HepG2 (cell line): ENCODE measurements around the gene CYBC1. TPM values are rescaled to one million over a fixed set of nuclear protein-coding genes. Genes with fewer than 3 reads are reported as not detected.
A peak's percentile ranks its signal among the peaks of the same experiment; 100 is the strongest.

ENCODE experiments used
- BORCS8-MEF2B ChIP-seq: sonication (generic); formaldehyde crosslinking; IDR thresholded peaks from 2 replicates; pipeline ENCODE4 v1.8.0; 2022; ENCODE audit warnings: mild to moderate bottlenecking, missing genetic modification reagents
- GZF1 ChIP-seq: sonication (generic); formaldehyde crosslinking; IDR thresholded peaks from 2 replicates; pipeline ENCODE4 v1.5.1; 2020; ENCODE audit warnings: mild to moderate bottlenecking, missing genetic modification reagents
- HDAC6 ChIP-seq: fragments of 200-600 bp; sonication (generic); IDR thresholded peaks from 2 replicates; pipeline ENCODE4 v1.7.0; 2017; ENCODE audit warnings: mild to moderate bottlenecking, antibody characterized with exemption, low read length, low read depth
- HNF4A ChIP-seq: sonication (generic); formaldehyde crosslinking; IDR thresholded peaks from 2 replicates; pipeline ENCODE4 v1.4.0; 2020; ENCODE audit warnings: missing genetic modification reagents
- HOXD1 ChIP-seq: sonication (generic); formaldehyde crosslinking; IDR thresholded peaks from 2 replicates; pipeline ENCODE4 v1.5.0; 2020; ENCODE audit warnings: missing genetic modification reagents
- KLF16 ChIP-seq, 2 experiments: sonication (generic) in 1 of 2; formaldehyde crosslinking in 1 of 2; IDR thresholded peaks; 2 replicates each; pipeline versions ENCODE4 v1.6.1 to v1.8.0; 2016 to 2023; ENCODE audit warnings: missing genetic modification reagents in 2 of 2, missing compliant biosample characterization in 1 of 2
- NONO ChIP-seq, 2 experiments: fragments of 450-650 bp in 1 of 2; sonication (generic) in 1 of 2; formaldehyde crosslinking in 1 of 2; IDR thresholded peaks in 1 of 2; conservative IDR thresholded peaks in 1 of 2; 2 replicates each; pipeline versions ENCODE4 v1.6.1 to v1.8.0; 2017 to 2022; ENCODE audit warnings: mild to moderate bottlenecking in 1 of 2, missing genetic modification reagents in 1 of 2, moderate library complexity in 1 of 2
- XBP1 ChIP-seq: sonication (generic); formaldehyde crosslinking; IDR thresholded peaks from 2 replicates; pipeline ENCODE4 v1.5.0; 2020; ENCODE audit warnings: missing genetic modification reagents
- ZFYVE20 ChIP-seq: sonication (generic); formaldehyde crosslinking; IDR thresholded peaks from 2 replicates; pipeline ENCODE4 v1.8.0; 2023; ENCODE audit warnings: low read depth, mild to moderate bottlenecking, moderate library complexity, missing genetic modification reagents, borderline replicate concordance
- ZNF225 ChIP-seq: sonication (generic); formaldehyde crosslinking; IDR thresholded peaks from 2 replicates; pipeline ENCODE4 v1.4.0; 2020; ENCODE audit warnings: mild to moderate bottlenecking, missing genetic modification reagents
- ZNF232 ChIP-seq: sonication (generic); formaldehyde crosslinking; IDR thresholded peaks from 2 replicates; pipeline ENCODE4 v1.4.0; 2020; ENCODE audit warnings: missing genetic modification reagents, borderline replicate concordance
- ZNF451 ChIP-seq: sonication (generic); formaldehyde crosslinking; IDR thresholded peaks from 2 replicates; pipeline ENCODE4 v1.5.0; 2020; ENCODE audit warnings: mild to moderate bottlenecking, missing genetic modification reagents
- ZNF562 ChIP-seq: sonication (generic); formaldehyde crosslinking; IDR thresholded peaks from 2 replicates; pipeline ENCODE4 v1.8.0; 2022; ENCODE audit warnings: missing genetic modification reagents, borderline replicate concordance
- ZNF678 ChIP-seq: sonication (generic); formaldehyde crosslinking; IDR thresholded peaks from 2 replicates; pipeline ENCODE4 v1.4.0; 2020; ENCODE audit warnings: mild to moderate bottlenecking, missing genetic modification reagents
- polyA plus RNA-seq, 8 experiments: library from polyadenylated mRNA; depleted of rRNA in 3 of 8; stranded (reverse) in 7 of 8; unstranded in 1 of 8; fragments of >200 nt; fragmentation: Illumina TruSeq in 4 of 8; extraction: Trizol in 4 of 8; gene quantifications; 2 replicates each; pipeline versions ENCODE4 v1.2.1 to v1.2.3, GENCODE V29; 2011 to 2016; ENCODE audit warnings: low read depth in 4 of 8, missing spikeins in 1 of 8, mixed read lengths in 1 of 8; ENCODE audit not compliant: insufficient read depth in 1 of 8
- total RNA-seq, 5 experiments: library from RNA; depleted of rRNA; stranded (reverse); fragments of >200 nt; fragmentation: Illumina TruSeq; extraction: Trizol; gene quantifications; 2 replicates each; pipeline ENCODE4 v1.2.3, GENCODE V29; 2016; ENCODE audit warnings: low read depth in 1 of 5
- TF ChIP-seq, protein P1 (sequence below): sonication (generic); formaldehyde crosslinking; IDR thresholded peaks from 2 replicates; pipeline ENCODE4 v1.8.1; 2023; ENCODE audit warnings: mild to moderate bottlenecking, moderate library complexity, missing genetic modification reagents
- TF ChIP-seq, protein P2 (sequence below): IDR thresholded peaks from 2 replicates; pipeline ENCODE4 v1.6.1; 2012; ENCODE audit warnings: inconsistent platforms
- TF ChIP-seq, protein P3 (sequence below): sonication (generic); formaldehyde crosslinking; IDR thresholded peaks from 2 replicates; pipeline ENCODE4 v1.4.0; 2020; ENCODE audit warnings: missing genetic modification reagents, borderline replicate concordance
- TF ChIP-seq, protein P4 (sequence below): IDR thresholded peaks from 2 replicates; pipeline ENCODE4 v1.6.1; 2016; ENCODE audit warnings: missing compliant biosample characterization, missing genetic modification reagents, borderline replicate concordance
- TF ChIP-seq, protein P5 (sequence below): sonication (generic); formaldehyde crosslinking; IDR thresholded peaks from 2 replicates; pipeline ENCODE4 v1.5.1; 2020; ENCODE audit warnings: mild to moderate bottlenecking, missing genetic modification reagents, borderline replicate concordance
- TF ChIP-seq, protein P6 (sequence below): sonication (generic); formaldehyde crosslinking; IDR thresholded peaks from 2 replicates; pipeline ENCODE4 v1.5.0; 2020; ENCODE audit warnings: missing genetic modification reagents, mild to moderate bottlenecking, borderline replicate concordance
- TF ChIP-seq, protein P7 (sequence below): sonication (generic); formaldehyde crosslinking; IDR thresholded peaks from 2 replicates; pipeline ENCODE4 v1.5.1; 2020; ENCODE audit warnings: missing genetic modification reagents, mild to moderate bottlenecking, borderline replicate concordance

The CYBC1 gene
- total and polyA plus RNA-seq, 2 of the 13 experiments (the other 11 are each of a cell fraction or from before 2014, with no cell fraction given): 43.4 to 44.1 TPM

DNA sequence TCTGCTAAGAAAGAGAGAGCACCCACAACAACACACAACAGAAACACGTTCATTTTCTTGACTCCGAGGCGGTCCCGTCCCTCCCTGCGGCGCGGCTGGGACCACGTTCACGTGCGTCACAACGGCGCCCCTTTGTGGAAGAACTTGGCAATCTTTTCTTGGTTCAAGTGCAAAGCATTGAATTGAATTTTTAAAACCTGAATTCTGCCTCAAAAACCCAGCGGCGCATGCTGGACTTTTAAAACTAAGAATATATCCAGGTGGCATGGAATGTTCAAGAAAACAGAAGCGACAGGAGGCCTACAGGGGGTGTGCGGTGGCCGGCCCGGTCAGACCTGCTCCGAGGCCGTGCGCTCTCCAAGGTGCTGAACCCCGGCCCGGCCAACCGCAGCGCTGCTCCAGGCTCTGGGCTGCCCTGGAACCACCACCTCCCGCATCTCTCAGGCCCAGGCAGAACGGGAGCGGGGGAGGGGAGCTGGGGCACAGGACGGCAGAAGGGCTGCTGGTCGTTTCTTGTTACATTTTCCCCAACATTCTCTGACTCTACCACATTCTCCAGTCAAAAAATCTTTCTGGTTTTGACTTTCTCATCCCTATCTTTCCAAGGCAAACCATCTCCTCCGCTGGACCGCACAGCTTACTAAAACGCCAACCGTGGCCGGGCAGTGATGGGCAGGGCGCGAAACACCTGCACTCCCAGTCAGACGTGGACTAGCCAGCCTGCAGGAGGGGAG is 35.8 kb downstream of the CYBC1 start (continued):
- TF ChIP-seq, protein P1, sequence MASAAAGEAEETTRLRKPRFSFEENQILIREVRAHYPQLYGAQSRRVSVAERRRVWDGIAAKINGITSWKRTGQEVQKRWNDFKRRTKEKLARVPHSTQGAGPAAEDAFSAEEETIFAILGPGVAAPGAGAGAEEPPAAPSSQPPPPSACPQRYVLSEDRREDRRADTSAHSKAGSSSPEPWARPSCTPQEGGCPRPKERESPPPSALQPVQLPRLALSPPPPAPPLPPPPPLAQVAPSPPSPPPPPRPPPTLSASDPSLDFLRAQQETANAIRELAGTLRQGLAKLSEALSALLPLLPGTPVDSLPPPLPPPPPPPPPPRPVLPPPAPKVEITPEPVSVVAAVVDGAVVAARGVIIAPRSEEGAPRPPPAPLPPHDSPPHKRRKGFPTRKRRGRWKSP (CRISPR knock-in tag): peak; percentile 92
- TF ChIP-seq ZNF232 (CRISPR knock-in tag) (peak; percentile 99), ZNF451 (peak; percentile 92), HDAC6 (no peak), GZF1 (CRISPR knock-in tag) (peak; percentile 76), HNF4A (no peak), KLF16 (CRISPR knock-in tag; IDR thresholded peaks at IDR 0.05) (peak in 1 of 2 experiments; percentile 97; a peak in 2 of 4 replicates), HOXD1 (peak; percentile 94), ZNF678 (CRISPR knock-in tag) (peak; percentile 55; the same call in 1 of the 2 replicates), ZNF562 (CRISPR knock-in tag) (no peak), BORCS8-MEF2B (CRISPR knock-in tag) (peak; percentile 99), ZFYVE20 (0 out of 2 replicates have a peak, but pooled peaks have one; percentile 3), ZNF225 (CRISPR knock-in tag) (peak; percentile 97; the same call in 1 of the 2 replicates), NONO (IDR thresholded peaks at IDR 0.05) (no peak), NONO (CRISPR knock-in tag; conservative IDR thresholded peaks at IDR 0.05) (0 out of 2 replicates have a peak, but pooled peaks have one; percentile 27), XBP1 (CRISPR knock-in tag) (peak; percentile 93)
- TF ChIP-seq, protein P2, sequence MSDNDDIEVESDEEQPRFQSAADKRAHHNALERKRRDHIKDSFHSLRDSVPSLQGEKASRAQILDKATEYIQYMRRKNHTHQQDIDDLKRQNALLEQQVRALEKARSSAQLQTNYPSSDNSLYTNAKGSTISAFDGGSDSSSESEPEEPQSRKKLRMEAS: peak; percentile 56; the same call in 1 of the 2 replicates
- TF ChIP-seq, protein P3, sequence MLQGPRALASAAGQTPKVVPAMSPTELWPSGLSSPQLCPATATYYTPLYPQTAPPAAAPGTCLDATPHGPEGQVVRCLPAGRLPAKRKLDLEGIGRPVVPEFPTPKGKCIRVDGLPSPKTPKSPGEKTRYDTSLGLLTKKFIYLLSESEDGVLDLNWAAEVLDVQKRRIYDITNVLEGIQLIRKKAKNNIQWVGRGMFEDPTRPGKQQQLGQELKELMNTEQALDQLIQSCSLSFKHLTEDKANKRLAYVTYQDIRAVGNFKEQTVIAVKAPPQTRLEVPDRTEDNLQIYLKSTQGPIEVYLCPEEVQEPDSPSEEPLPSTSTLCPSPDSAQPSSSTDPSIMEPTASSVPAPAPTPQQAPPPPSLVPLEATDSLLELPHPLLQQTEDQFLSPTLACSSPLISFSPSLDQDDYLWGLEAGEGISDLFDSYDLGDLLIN (CRISPR knock-in tag): peak; percentile 33; the same call in 1 of the 2 replicates
- TF ChIP-seq, protein P4, sequence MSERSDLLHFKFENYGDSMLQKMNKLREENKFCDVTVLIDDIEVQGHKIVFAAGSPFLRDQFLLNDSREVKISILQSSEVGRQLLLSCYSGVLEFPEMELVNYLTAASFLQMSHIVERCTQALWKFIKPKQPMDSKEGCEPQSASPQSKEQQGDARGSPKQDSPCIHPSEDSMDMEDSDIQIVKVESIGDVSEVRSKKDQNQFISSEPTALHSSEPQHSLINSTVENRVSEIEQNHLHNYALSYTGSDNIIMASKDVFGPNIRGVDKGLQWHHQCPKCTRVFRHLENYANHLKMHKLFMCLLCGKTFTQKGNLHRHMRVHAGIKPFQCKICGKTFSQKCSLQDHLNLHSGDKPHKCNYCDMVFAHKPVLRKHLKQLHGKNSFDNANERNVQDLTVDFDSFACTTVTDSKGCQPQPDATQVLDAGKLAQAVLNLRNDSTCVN (CRISPR knock-in tag): peak; percentile 94
- TF ChIP-seq, protein P5, sequence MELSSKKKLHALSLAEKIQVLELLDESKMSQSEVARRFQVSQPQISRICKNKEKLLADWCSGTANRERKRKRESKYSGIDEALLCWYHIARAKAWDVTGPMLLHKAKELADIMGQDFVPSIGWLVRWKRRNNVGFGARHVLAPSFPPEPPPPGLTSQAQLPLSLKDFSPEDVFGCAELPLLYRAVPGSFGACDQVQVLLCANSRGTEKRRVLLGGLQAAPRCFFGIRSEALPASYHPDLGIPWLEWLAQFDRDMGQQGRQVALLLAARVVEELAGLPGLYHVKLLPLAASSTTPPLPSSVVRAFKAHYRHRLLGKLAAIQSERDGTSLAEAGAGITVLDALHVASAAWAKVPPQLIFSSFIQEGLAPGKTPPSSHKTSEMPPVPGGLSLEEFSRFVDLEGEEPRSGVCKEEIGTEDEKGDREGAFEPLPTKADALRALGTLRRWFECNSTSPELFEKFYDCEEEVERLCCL: peak; percentile 88; the same call in 1 of the 2 replicates
- TF ChIP-seq, protein P6, sequence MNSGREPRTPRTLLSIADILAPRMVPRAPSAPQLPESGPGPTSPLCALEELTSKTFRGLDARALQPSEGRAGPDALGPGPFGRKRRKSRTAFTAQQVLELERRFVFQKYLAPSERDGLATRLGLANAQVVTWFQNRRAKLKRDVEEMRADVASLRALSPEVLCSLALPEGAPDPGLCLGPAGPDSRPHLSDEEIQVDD (CRISPR knock-in tag): peak; percentile 46; the same call in 1 of the 2 replicates
- TF ChIP-seq, protein P7, sequence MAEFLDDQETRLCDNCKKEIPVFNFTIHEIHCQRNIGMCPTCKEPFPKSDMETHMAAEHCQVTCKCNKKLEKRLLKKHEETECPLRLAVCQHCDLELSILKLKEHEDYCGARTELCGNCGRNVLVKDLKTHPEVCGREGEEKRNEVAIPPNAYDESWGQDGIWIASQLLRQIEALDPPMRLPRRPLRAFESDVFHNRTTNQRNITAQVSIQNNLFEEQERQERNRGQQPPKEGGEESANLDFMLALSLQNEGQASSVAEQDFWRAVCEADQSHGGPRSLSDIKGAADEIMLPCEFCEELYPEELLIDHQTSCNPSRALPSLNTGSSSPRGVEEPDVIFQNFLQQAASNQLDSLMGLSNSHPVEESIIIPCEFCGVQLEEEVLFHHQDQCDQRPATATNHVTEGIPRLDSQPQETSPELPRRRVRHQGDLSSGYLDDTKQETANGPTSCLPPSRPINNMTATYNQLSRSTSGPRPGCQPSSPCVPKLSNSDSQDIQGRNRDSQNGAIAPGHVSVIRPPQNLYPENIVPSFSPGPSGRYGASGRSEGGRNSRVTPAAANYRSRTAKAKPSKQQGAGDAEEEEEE: no peak
